Gastroesophageal sphincter (tissue), 3 donors: ENCODE measurements around the gene MAT2A.

ENCODE experiments used
- EP300 ChIP-seq: sonication (generic); formaldehyde crosslinking; IDR thresholded peaks from one replicate; pipeline ENCODE4 v1.6.1; 2017; ENCODE audit warnings: antibody characterized with exemption, mild to moderate bottlenecking
- POLR2A ChIP-seq, 2 donors: fragments of 450-650 bp; IDR thresholded peaks; one replicate each; pipeline ENCODE4 v1.6.1; 2017; ENCODE audit warnings: antibody characterized with exemption in 2 of 2, mild to moderate bottlenecking in 2 of 2, moderate library complexity in 1 of 2
- POLR2AphosphoS5 ChIP-seq: sonication (generic); formaldehyde crosslinking; IDR thresholded peaks from one replicate; pipeline ENCODE4 v1.6.1; 2017; ENCODE audit warnings: antibody characterized with exemption
- TF ChIP-seq, protein P1 (sequence below), 4 experiments: fragments of 200-600 bp in 2 of 4; fragments of 450-650 bp in 2 of 4; sonication (generic) in 1 of 4; IDR thresholded peaks; one replicate each; pipeline ENCODE4 v1.5.1; 2017 to 2019; ENCODE audit warnings: antibody characterized with exemption in 4 of 4, mild to moderate bottlenecking in 2 of 4, moderate library complexity in 2 of 4

DNA sequence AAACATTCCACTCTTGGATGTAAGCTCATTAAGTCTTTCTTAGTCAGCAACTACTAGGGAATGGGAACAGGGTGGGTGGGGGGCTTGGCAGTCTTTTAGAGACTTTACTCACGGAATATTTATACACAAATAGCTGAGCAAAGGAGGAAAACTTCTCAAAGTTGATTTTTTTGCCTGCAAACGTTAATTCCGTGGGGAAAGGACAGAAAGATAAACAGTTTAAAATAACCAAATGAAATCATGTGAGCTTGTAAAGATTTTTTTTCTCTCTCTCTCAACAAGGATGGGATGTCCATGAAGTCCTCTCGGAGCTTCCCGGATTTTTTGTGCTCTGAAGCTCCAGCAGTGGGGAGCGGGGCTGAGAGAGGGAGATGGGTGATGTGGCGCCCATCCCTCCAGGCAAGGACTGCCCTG lies 32.2 kb upstream of the MAT2A start:
- TF ChIP-seq, protein P1, sequence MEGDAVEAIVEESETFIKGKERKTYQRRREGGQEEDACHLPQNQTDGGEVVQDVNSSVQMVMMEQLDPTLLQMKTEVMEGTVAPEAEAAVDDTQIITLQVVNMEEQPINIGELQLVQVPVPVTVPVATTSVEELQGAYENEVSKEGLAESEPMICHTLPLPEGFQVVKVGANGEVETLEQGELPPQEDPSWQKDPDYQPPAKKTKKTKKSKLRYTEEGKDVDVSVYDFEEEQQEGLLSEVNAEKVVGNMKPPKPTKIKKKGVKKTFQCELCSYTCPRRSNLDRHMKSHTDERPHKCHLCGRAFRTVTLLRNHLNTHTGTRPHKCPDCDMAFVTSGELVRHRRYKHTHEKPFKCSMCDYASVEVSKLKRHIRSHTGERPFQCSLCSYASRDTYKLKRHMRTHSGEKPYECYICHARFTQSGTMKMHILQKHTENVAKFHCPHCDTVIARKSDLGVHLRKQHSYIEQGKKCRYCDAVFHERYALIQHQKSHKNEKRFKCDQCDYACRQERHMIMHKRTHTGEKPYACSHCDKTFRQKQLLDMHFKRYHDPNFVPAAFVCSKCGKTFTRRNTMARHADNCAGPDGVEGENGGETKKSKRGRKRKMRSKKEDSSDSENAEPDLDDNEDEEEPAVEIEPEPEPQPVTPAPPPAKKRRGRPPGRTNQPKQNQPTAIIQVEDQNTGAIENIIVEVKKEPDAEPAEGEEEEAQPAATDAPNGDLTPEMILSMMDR (IDR thresholded peaks at IDR 0.05): no peak
- TF ChIP-seq POLR2A (IDR thresholded peaks at IDR 0.05): no peak
- no peak for TF ChIP-seq EP300
- TF ChIP-seq POLR2AphosphoS5: no peak
